ENCODE results near the gene CFAP45. TPM values are rescaled to one million over a fixed set of nuclear protein-coding genes. Genes with fewer than 3 reads are reported as not detected.

CFAP45 gene
- total and polyA plus RNA-seq, 2 donors (not counting 1 experiment from before 2014, with no cell fraction given) = 1.3 to 2.4 TPM

- ATAC-seq (ENCODE audit: low read depth) (no peak), DNase-seq (peak; percentile 11)
- TF ChIP-seq CTCF (IDR thresholded peaks at IDR 0.05) = no peak
- no peak for TF ChIP-seq EZH2 (IDR thresholded peaks at IDR 0.05; ENCODE audit: borderline replicate concordance, insufficient read depth, low read depth, low read length, poor library complexity, severe bottlenecking)
- no peaks in the 10 kb centered on the region for H3K27me3 Mint-ChIP-seq
- 96% methylated on average over 34 of the region's 34 CpGs for WGBS (ENCODE audit: insufficient coverage)
- no peaks in the 10 kb centered on the region for H3K36me3 ChIP-seq (replicated peaks in 1 of 2; ENCODE audit: control extremely low read depth in 1 of 2, control insufficient read depth in 1 of 2, extremely low read depth in 1 of 2, insufficient read depth in 2 of 2, low read length in 1 of 2)
- H3K4me1 ChIP-seq (ENCODE audit: control insufficient read depth in 2 of 2, insufficient read depth in 2 of 2, low read length in 2 of 2) = peaks cover 5 to 13% of the 10 kb centered on the region in 2 donors
- intact Hi-C loops (cut with micrococcal nuclease) = loop anchor here (2.0 kb wide), 1 partner anchor 35 kb away; no protein-coding TSS in a partner anchor
- H3K79me2 ChIP-seq (ENCODE audit: control insufficient read depth, insufficient read depth, low read length) = no peaks in the 10 kb centered on the region
- peaks cover 0 to 15% (median 2%) of the 10 kb centered on the region in 4 experiments for H3K27me3 ChIP-seq (replicated peaks in 1 of 4; ENCODE audit: control extremely low read depth in 1 of 4, control insufficient read depth in 3 of 4, insufficient read depth in 4 of 4, low read length in 3 of 4)
- H3K4me3 ChIP-seq (ENCODE audit: control extremely low read depth in 1 of 5, extremely low read depth in 1 of 5, insufficient read depth in 1 of 5, low read depth in 2 of 5, low read length in 4 of 5) = no peak overlapping the region
- no peak overlapping the region for H3K9ac ChIP-seq (ENCODE audit: low read length)
- H3K4me3 Mint-ChIP-seq = peak overlapping the region; percentile 70
- ChIA-PET CTCF (interaction anchor here (1.4 kb wide), 1 partner anchor 58 kb away, joined by 3 read pairs; no protein-coding TSS in a partner anchor), POLR2A (interaction anchor here (0.7 kb wide), 1 partner anchor 46 kb away, joined by 5 read pairs; no protein-coding TSS in a partner anchor)
- H3K27ac Mint-ChIP-seq = no peak overlapping the region
- peak overlapping the region; percentile 92 for H3K4me2 ChIP-seq (replicated peaks; ENCODE audit: low read depth, low read length, poor library complexity, severe bottlenecking)
- H3K9me3 ChIP-seq (ENCODE audit: control extremely low read depth in 1 of 3, control insufficient read depth in 2 of 3, insufficient read depth in 1 of 3, low read length in 2 of 3) = no peaks in the 10 kb centered on the region
- no peak overlapping the region for H2AFZ ChIP-seq (ENCODE audit: insufficient read depth, low read depth, low read length, poor library complexity, severe bottlenecking)
- H3K4me1 Mint-ChIP-seq = peaks cover 12% of the 10 kb centered on the region
- H3K27ac ChIP-seq (ENCODE audit: low read length in 2 of 2) = no peak overlapping the region
- H3K9me3 Mint-ChIP-seq (ENCODE audit: insufficient read depth) = no peaks in the 10 kb centered on the region
- H4K20me1 ChIP-seq (ENCODE audit: control insufficient read depth, insufficient read depth, low read length, poor library complexity, severe bottlenecking) = no peaks in the 10 kb centered on the region
Observed at GRCh38 chr1:159855709-159856108, 44.3 kb downstream of the CFAP45 start.

- peaks cover 5 to 13% of the 10 kb centered on the region in 2 donors for H3K4me1 ChIP-seq (ENCODE audit: control insufficient read depth in 2 of 2, insufficient read depth in 2 of 2, low read length in 2 of 2)
- peak overlapping the region; percentile 65 for H3K9ac ChIP-seq (ENCODE audit: low read length)
- no peaks in the 10 kb centered on the region for H3K9me3 ChIP-seq (ENCODE audit: control extremely low read depth in 1 of 3, control insufficient read depth in 2 of 3, insufficient read depth in 1 of 3, low read length in 2 of 3)
- H3K4me3 ChIP-seq (ENCODE audit: control extremely low read depth in 1 of 5, extremely low read depth in 1 of 5, insufficient read depth in 1 of 5, low read depth in 2 of 5, low read length in 4 of 5) = peak overlapping the region in 4 of 5 experiments; percentile 38 to 64 (median 56)
- peak overlapping the region; percentile 92 for H3K4me2 ChIP-seq (replicated peaks; ENCODE audit: low read depth, low read length, poor library complexity, severe bottlenecking)
- no peaks in the 10 kb centered on the region for H4K20me1 ChIP-seq (ENCODE audit: control insufficient read depth, insufficient read depth, low read length, poor library complexity, severe bottlenecking)
- H2AFZ ChIP-seq (ENCODE audit: insufficient read depth, low read depth, low read length, poor library complexity, severe bottlenecking) = peak overlapping the region; percentile 81
- no peaks in the 10 kb centered on the region for H3K79me2 ChIP-seq (ENCODE audit: control insufficient read depth, insufficient read depth, low read length)
- no peak overlapping the region for H3K27ac Mint-ChIP-seq
- intact Hi-C loops (cut with micrococcal nuclease) = loop anchor here (1.0 to 5.0 kb wide), 3 partner anchors 36 to 152 kb away; no protein-coding TSS in a partner anchor
- TF ChIP-seq CTCF (IDR thresholded peaks at IDR 0.05) (no peak), EZH2 (IDR thresholded peaks at IDR 0.05; ENCODE audit: borderline replicate concordance, insufficient read depth, low read depth, low read length, poor library complexity, severe bottlenecking) (no peak)
- peaks cover 4% of the 10 kb centered on the region for H3K27me3 Mint-ChIP-seq
- H3K27me3 ChIP-seq (replicated peaks in 1 of 4; ENCODE audit: control extremely low read depth in 1 of 4, control insufficient read depth in 3 of 4, insufficient read depth in 4 of 4, low read length in 3 of 4) = peaks cover 0 to 21% (median 2%) of the 10 kb centered on the region in 4 experiments
- CTCF ChIA-PET = interaction anchor here (1.2 to 1.5 kb wide), 2 partner anchors 35 to 153 kb away, joined by 4 read pairs; no protein-coding TSS in a partner anchor
- peak; percentile 75 for DNase-seq
- H3K36me3 ChIP-seq (replicated peaks in 1 of 2; ENCODE audit: control extremely low read depth in 1 of 2, control insufficient read depth in 1 of 2, extremely low read depth in 1 of 2, insufficient read depth in 2 of 2, low read length in 1 of 2) = no peaks in the 10 kb centered on the region
- H3K9me3 Mint-ChIP-seq (ENCODE audit: insufficient read depth) = no peaks in the 10 kb centered on the region
- peak overlapping the region in 1 of 2 donors; percentile 20 for H3K27ac ChIP-seq (ENCODE audit: low read length in 2 of 2)
- peak overlapping the region; percentile 70 for H3K4me3 Mint-ChIP-seq
- under 1% methylated on average over 59 of the region's 59 CpGs for WGBS (ENCODE audit: insufficient coverage)
- peaks cover 12% of the 10 kb centered on the region for H3K4me1 Mint-ChIP-seq
- peak; percentile 93 for ATAC-seq (ENCODE audit: low read depth)
- POLR2A ChIA-PET = interaction anchor here (0.8 kb wide), 1 partner anchor 70 kb away, joined by 3 read pairs; the partner anchor contains the start of gene TAGLN2
Observed at GRCh38 chr1:159854693-159855192, 45.2 kb downstream of the CFAP45 start.
